ENCODE results near the gene CLK1. TPM values are rescaled to one million over a fixed set of nuclear protein-coding genes. Genes with fewer than 3 reads are reported as not detected.
"Not testable (repeated sequence)": the region's sequence is repeated elsewhere in the genome, so short reads cannot be mapped to it uniquely, and the experiment has no call there.

Gene CLK1
- total RNA-seq, 1 donor from 2014 or later: 184 TPM

GRCh38 chr2:200901459-200902072, 37.1 kb upstream of the CLK1 start:
- TF ChIP-seq POLR2A (IDR thresholded peaks at IDR 0.05) (no peak), POLR2AphosphoS5 (IDR thresholded peaks at IDR 0.05; ENCODE audit: insufficient read depth in 1 of 2, low read depth in 1 of 2) (no peak), CTCF (IDR thresholded peaks at IDR 0.05) (peak; percentile 44 to 65 (median 52))
- Histone ChIP-seq H3K36me3 (peaks cover 0 to 59% of the 10 kb centered on the region in 2 donors), H3K9me3 (no peaks in the 10 kb centered on the region), H3K27ac (no peak overlapping the region), H3K4me3 (no peak overlapping the region), H3K4me1 (no peaks in the 10 kb centered on the region), H3K27me3 (no peaks in the 10 kb centered on the region)
- intact Hi-C loops (cut with DNase I): loop anchor here (5.0 to 10.0 kb wide), 2 partner anchors 171 to 273 kb away; partner anchors contain the start of genes HYCC2 and NDUFB3
- DNase-seq (ENCODE audit: extremely low spot score in 2 of 2): no peak

- H3K36me3 ChIP-seq: peaks cover 0 to 70% of the 10 kb centered on the region in 2 donors
- TF ChIP-seq POLR2A (IDR thresholded peaks at IDR 0.05) (no peak), CTCF (IDR thresholded peaks at IDR 0.05) (no peak), POLR2AphosphoS5 (IDR thresholded peaks at IDR 0.05; ENCODE audit: insufficient read depth in 1 of 2, low read depth in 1 of 2) (no peak)
- no peaks in the 10 kb centered on the region for H3K27me3 ChIP-seq
- no peak overlapping the region for H3K27ac ChIP-seq
- H3K9me3 ChIP-seq: no peaks in the 10 kb centered on the region
- no peaks in the 10 kb centered on the region for H3K4me1 ChIP-seq
- DNase-seq (ENCODE audit: extremely low spot score in 2 of 2): no peak
- intact Hi-C loops (cut with DNase I): no loop called here
- H3K4me3 ChIP-seq: no peak overlapping the region
These were observed 35.0 kb upstream of the CLK1 start for GRCh38 chr2:200899482-200899881.

GRCh38 chr2:200888704-200889625, 24.5 kb upstream of the CLK1 start, which contains the start of the genes NIF3L1 and PPIL3:
TSS of gene NIF3L1 (plus strand) at chr2:200889371. CDS start at chr2:200891944, 2,573 bp downstream.
TSS of gene PPIL3 (minus strand) at chr2:200889077. CDS start at chr2:200887615, 1,462 bp downstream.
- DNase-seq (ENCODE audit: extremely low spot score in 2 of 2): peak; percentile 97
- Histone ChIP-seq H3K36me3 (peaks cover 0 to 22% of the 10 kb centered on the region in 2 donors), H3K4me3 (peak within 1 kb of the TSS; percentile 69 to 82), H3K27me3 (no peaks in the 10 kb centered on the region), H3K9me3 (no peaks in the 10 kb centered on the region), H3K27ac (peak within 1 kb of the TSS; percentile 93), H3K4me1 (peaks cover 31% of the 10 kb centered on the region)
- intact Hi-C loops (cut with DNase I): no loop called here
- TF ChIP-seq CTCF (IDR thresholded peaks at IDR 0.05) (no peak), POLR2AphosphoS5 (IDR thresholded peaks at IDR 0.05; ENCODE audit: insufficient read depth in 1 of 2, low read depth in 1 of 2) (peak; percentile 89 to 95), POLR2A (IDR thresholded peaks at IDR 0.05) (peak in 1 of 2 donors; percentile 26)

- H3K4me1 ChIP-seq; H3K27me3 ChIP-seq; intact Hi-C loops (cut with DNase I); H3K4me3 ChIP-seq; H3K27ac ChIP-seq; DNase-seq (ENCODE audit: extremely low spot score in 2 of 2); H3K9me3 ChIP-seq: not testable (repeated sequence)
- H3K36me3 ChIP-seq: peaks cover 0 to 62% of the 10 kb centered on the region in 2 donors
These were observed 17.3 kb upstream of the CLK1 start for GRCh38 chr2:200881715-200882249.

GRCh38 chr2:200878289-200878880, 13.9 kb upstream of the CLK1 start:
- H3K4me1 ChIP-seq: no peaks in the 10 kb centered on the region
- intact Hi-C loops (cut with DNase I): no loop called here

More at GRCh38 chr2:200878289-200878880, 13.9 kb upstream of the CLK1 start:
- no peak overlapping the region for H3K4me3 ChIP-seq
- H3K27ac ChIP-seq: no peak overlapping the region
- H3K9me3 ChIP-seq: no peaks in the 10 kb centered on the region
- TF ChIP-seq POLR2AphosphoS5 (IDR thresholded peaks at IDR 0.05; ENCODE audit: insufficient read depth in 1 of 2, low read depth in 1 of 2) (no peak), CTCF (IDR thresholded peaks at IDR 0.05) (no peak), POLR2A (IDR thresholded peaks at IDR 0.05) (no peak)
- no peaks in the 10 kb centered on the region for H3K27me3 ChIP-seq
- no peak for DNase-seq (ENCODE audit: extremely low spot score in 2 of 2)
- H3K36me3 ChIP-seq: peaks cover 0 to 62% of the 10 kb centered on the region in 2 donors
